DMS 273 (cell line): ENCODE data around the gene BEST1.
"Not testable (repeated sequence)": the region's sequence is repeated elsewhere in the genome, so short reads cannot be mapped to it uniquely, and the experiment has no call there.

Experiments
- DNase-seq: peaks from one replicate; lab custom pipeline; 2025; ENCODE audit not compliant: unreplicated experiment; lab: John Stamatoyannopoulos, UW

BEST1 gene

DNA sequence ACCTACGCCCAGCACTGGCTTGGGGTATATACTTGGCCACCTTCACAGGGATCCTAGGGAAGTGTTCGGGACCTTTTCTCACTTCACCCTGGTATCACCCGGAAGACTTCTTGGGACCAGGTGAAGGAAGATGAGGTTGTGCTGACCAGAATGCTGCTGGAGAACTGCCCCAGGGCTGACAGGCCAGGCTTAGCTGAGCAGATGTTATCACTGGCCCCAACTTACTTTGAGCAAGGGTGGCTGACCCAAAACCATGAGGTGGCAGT is 12.8 kb downstream of the BEST1 start:
- no peak for DNase-seq

- DNase-seq, result no peak
Observed at GRCh38 chr11:61963282-61964057, 13.3 kb downstream of the BEST1 start.

GRCh38 chr11:61964058-61964665 is 14.0 kb downstream of the BEST1 start:
- DNase-seq, result no peak

GRCh38 chr11:61964666-61965271 is 14.6 kb downstream of the BEST1 start:
- DNase-seq, result not testable (repeated sequence)

DNA sequence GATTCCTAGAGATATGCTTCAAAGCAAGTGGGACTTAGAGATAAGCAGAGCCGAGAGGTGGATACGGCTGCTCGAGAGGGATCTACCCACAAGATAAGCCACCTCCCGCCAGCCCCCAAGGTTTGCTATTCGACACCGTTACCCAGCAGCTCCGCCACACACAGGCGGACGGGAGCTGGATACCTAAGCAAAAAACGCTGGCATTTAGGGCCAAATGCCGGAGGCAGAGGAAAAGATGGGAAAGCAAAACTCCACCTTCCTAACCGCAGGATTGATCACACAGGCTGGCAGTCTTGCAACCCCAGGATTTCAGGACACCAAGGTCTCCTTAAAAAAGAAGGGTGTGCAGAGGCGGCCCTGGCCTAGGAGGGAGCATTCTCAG is 16.6 kb downstream of the BEST1 start:
- DNase-seq, result peak; percentile 43

DNA sequence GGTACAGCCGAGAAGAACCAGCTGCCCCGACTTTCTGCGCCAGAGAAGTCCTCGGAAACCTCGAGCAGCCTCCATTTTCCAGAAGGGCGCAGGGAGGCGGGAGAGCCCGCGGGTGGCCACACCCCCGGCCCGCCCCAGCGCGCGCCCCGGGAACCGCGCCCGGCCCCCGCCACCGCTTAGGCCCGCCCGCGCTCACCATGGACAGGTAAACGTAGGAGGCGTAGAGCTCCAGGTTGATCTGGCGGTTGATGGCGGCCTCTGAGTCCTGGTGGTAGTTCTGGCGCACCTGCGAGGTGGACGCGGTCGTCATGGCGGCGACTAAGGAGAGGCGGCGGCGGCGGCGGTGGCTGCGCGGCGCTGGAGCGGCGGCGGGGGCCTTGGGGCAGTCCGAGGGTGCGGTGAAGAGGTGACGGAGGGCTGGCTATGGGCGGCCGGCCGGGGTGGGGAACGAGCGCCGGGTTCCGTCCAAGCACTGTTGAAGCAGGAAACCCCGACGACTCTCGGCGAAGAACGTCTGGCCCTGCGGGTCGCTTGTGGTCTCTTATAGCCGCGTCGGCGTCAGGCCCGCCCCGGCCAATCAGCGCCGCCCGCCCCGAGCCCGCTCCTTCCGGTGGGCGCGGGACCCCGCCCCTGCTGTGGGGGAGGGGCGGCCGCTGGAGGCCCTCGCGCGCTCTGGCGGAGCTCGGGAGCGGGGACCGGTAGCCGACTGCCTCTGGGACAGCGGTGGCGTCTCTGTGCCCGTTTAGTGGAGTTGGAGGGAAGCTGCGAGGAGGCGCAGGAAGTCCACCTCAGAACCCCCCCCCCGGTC is 17.2 kb downstream of the BEST1 start, which contains the start of gene FTH1:
FTH1 (minus strand) TSS at position 519 of the 808 bp plus-strand sequence; CDS start at position 310, 209 bp downstream.
- DNase-seq, result peak; percentile 93

GRCh38 chr11:61967924-61968757 is 18.0 kb downstream of the BEST1 start:
- no peak for DNase-seq

GRCh38 chr11:61968758-61969390 is 18.7 kb downstream of the BEST1 start:
- no peak for DNase-seq

DNA sequence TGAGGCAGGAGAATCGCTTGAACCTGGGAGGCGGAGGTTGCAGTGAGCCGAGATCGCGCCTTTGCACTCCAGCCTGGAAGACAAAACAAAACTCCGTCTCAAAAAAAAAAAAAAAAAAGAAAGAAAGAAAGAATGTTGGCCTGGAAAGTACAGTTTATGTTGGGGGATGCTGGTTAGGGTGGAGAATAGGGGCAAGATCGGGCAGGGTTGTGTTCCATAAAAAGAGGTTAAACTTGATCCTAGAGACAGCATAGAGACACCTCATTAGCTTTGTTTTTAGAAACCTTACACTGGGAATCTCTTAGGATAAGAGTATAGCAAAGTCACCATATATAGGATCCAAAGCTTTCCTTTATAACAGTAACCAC is 19.2 kb downstream of the BEST1 start:
- no peak for DNase-seq

DNA sequence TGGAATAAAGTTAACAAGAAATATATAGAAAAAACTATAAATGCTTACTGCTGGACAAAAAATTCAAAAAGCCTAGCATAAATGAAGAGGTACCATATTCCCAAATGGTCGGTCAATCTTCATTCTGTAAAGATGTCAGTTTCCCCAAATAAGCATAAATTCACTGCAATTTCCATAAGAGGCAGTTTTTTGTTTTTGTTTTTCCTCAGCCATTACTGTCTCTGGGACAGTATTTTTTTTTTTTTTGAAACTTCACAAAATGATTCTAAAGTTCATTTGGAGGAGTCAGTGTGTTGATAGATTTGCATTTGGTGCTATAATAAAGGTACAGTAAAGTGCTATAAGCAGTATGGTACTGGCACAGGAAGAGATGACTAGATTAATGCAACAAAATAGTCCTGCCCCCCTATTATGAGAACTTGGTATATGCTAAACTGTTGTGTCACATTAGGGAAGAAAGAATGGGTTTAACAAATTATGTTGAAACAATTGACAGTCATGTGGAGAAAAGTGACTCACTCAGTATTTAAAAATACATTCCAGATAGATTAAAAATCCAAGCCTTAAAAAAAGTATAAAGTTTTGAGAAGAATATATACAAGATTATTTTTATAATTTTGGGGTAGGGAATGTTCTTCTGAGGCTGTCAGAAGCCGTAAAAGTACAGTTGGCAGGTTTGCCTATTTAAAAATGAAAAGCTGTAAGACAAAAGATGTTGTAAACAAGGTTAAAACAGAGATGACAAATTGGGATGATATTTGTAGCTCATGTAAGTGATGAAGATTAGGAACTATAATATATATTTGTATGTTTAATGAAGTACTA is 19.9 kb downstream of the BEST1 start:
- no peak for DNase-seq

DNA sequence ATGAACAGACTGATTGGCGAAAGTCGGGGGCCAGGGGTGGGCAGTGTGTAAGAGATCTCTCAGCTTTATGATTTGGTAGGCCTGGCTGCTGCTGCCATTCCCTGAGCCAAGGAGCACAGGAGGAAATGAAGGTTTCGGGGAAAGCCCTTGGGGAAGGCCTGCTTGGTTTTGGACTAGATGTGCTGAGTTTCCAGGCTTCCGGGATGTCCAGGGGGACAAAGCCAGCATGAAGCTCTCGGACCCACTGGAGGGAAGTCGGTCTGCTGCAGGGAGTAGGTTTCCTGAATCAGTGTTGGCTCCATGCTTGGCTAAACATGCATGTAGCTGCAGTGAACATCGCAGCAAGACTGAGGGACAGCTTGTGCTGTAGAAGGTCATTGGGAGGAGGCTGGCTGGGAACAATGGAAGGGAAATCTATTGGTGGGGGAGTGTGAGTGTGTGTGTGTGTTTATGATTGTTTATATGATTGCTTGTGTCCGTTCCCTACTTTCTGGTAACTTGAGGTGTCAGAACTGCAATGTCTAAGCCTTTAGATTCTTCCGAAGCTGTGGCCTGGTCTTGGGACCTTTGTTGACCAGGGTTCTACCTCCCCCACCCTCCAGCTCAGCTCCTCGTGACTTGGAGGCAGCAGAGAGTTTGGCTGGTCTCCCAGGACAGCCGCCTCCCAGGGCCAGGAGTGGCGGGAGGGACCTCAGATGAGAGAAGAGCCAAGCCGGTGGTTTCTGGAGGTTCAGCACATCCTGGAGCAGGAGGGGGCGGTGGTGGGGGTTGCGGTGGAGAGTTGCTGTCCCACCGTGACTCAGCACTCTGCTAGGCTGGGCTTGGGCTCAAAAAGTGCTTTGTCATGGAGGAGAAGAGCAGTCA is 21.3 kb downstream of the BEST1 start:
- DNase-seq, result peak; percentile 94

DNA sequence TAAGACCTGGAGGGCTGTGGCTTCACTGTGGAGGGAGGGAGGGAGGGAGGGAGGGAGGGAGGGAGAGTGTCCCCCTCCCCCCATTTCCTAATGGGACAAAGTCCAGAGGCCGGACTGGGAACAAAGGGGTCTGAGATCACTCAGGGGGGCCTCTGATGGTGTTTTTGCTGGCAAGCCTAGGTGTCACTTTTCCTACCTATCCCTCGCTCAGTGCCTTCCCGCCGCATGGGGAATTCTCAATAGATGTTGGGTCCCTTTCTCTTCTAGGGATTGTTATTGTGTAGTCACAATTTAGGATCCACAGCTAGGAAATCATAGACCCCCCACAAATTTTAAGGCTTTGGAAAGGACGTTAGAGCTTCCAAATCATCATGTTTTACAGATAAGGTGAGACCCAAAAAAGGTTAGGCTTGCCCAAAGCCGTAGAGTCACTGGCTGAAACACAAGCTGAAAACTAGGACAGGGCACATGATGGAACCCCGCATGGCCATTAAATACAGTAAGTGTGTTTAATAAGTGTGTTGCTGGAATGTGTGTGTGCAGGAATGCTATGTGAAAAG is 22.0 kb downstream of the BEST1 start:
- no peak for DNase-seq

DNA sequence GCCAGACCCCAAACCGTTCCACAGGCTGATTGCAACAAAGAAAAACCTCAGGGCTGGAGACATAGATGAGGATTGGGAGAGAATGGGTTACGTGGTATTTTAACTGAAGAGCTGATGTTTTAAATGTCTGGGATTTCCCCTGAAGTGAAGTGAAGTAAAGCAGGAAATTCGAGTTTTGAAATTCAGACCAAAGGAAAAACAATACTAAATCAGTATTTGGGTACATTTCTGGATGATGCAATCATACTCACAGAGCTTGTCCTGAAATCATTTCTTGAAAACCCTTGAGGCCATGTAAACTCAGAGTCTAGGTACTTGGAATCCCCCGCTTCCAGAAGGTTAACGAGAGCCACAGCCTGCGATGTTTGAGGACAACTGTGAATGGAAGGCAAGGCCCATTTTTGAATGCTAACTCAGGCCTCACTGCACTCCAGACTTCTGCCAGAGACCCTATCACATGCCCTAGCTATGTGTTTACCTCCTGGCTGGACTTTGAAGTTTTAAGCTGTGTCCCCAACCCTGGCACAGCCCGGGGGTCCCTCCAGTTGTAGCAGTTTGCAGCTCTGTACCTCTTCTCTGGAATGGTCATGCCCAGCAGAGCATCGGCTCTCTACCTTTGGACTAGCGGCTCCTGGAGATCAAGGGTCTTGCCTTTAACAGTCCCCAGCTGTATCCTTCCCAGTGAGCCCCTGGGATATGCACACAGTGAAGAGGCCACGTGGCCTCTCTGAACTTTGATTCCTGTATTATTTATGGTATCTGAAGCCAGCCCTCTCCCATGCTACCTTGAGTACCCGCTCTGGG is 22.7 kb downstream of the BEST1 start:
- no peak for DNase-seq

GRCh38 chr11:61973476-61974162 is 23.5 kb downstream of the BEST1 start:
- no peak for DNase-seq

DNA sequence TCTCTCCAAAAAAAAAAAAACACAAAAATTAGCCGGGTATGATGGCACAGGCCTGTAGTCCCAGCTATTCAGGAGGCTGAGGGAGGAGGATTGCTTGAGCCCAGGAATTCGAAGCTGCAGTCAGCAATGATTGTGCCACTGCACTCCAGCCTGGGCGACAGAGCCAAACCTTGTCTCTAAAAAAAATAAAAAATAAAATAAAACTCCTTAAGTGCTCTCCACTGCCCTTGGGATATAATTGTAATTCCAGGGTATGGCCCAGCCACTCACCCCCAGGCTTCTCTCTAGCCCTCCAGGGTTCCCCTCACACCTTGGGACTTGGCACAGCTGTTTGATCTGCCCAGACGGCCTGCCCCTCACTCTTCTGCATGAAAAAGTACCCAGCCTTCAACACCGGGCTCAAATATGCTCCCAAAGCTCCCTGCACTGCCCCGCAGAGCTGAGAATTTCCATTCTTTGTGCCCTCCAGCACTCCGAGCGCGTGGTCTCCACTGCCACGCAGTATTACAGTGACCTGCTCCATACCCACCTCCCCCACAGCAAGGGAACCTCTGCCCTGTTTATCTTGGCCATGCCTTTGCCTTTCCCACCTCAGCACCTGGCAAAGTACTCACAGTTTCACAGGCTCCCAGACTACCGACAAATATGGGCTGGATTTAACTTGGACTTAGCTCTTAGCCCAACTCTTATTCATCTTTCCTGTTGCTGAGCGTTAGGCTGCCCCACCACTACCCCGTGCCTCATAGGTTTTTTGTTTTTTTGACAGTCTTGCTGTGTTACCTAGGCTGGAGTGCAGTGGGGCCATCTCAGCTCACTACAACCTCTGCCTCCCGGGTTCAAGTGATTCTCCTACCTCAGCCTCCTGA is 24.8 kb downstream of the BEST1 start:
- DNase-seq, result no peak
